IMR-90 (cell line): Measurements from ENCODE around the gene FLACC1. TPM values are rescaled to one million over a fixed set of nuclear protein-coding genes. Genes with fewer than 3 reads are reported as not detected.

Experiments used
- ATAC-seq: fragments of 200-7000 bp; cut with Tn5 transposase; 2 replicates; pipeline ENCODE4 v1.9.1; 2020; ENCODE audit warnings: low read depth, mild to moderate bottlenecking, moderate library complexity
- BruUV-seq: library from RNA; stranded (reverse); fragments of 400-500 nt; replicated peaks from 2 replicates; lab custom pipeline; 2021; lab: Mats Ljungman, UMichigan
- CTCF ChIA-PET: fragments of 300-600 bp; formaldehyde crosslinking; extraction: SDS; loops from one replicate; lab custom pipeline; 2021; ENCODE audit warnings: antibody characterized with exemption; lab: Yijun Ruan, JAX
- POLR2A ChIA-PET: fragments of 300-600 bp; sonication (Branson Sonifier 250); formaldehyde crosslinking; loops from one replicate; lab custom pipeline; 2022; ENCODE audit warnings: antibody characterized with exemption; ENCODE audit not compliant: unreplicated experiment; lab: Charles Lee
- DNase-seq: peaks from one replicate; pipeline ENCODE4 v3.0.0; 2013
- H2AFZ ChIP-seq: replicated peaks from 2 replicates; pipeline ENCODE3; 2013; ENCODE audit warnings: low read length, mild to moderate bottlenecking; ENCODE audit not compliant: poor library complexity
- H2AK5ac ChIP-seq: 2 replicates; pipeline ENCODE4 v1.6.1; 2013; ENCODE audit warnings: low read depth, low read length, inconsistent platforms
- H2AK9ac ChIP-seq: replicated peaks from 2 replicates; pipeline ENCODE3; 2013; ENCODE audit warnings: mild to moderate bottlenecking, low read depth, low read length, moderate library complexity; ENCODE audit not compliant: poor library complexity
- H2BK120ac ChIP-seq: 2 replicates; pipeline ENCODE4 v1.6.1; 2013; ENCODE audit warnings: low read depth, low read length, inconsistent platforms
- H2BK15ac ChIP-seq: 3 replicates; pipeline ENCODE4 v1.6.1; 2013; ENCODE audit warnings: low read depth, low read length, inconsistent platforms
- H2BK20ac ChIP-seq: 2 replicates; pipeline ENCODE4 v1.6.1; 2013; ENCODE audit warnings: low read depth, mild to moderate bottlenecking, inconsistent platforms, low read length, moderate library complexity
- H2BK5ac ChIP-seq: 2 replicates; pipeline ENCODE4 v1.6.1; 2013; ENCODE audit warnings: mild to moderate bottlenecking, low read depth, low read length, inconsistent platforms; ENCODE audit not compliant: poor library complexity, severe bottlenecking
- H3K14ac ChIP-seq: replicated peaks from 2 replicates; pipeline ENCODE4 v1.6.1; 2013; ENCODE audit warnings: low read depth, low read length, inconsistent platforms
- H3K18ac ChIP-seq: 2 replicates; pipeline ENCODE4 v1.6.1; 2013; ENCODE audit warnings: low read depth, low read length, control low read depth
- H3K23ac ChIP-seq: 2 replicates; pipeline ENCODE4 v1.6.1; 2013; ENCODE audit warnings: low read depth, low read length, inconsistent platforms
- H3K27ac ChIP-seq: 2 replicates; pipeline ENCODE4 v1.5.1; 2013; ENCODE audit warnings: mild to moderate bottlenecking, control low read depth, low read length; ENCODE audit not compliant: insufficient read depth
- H3K27me3 ChIP-seq: 2 replicates; pipeline ENCODE4 v1.6.1; 2013; ENCODE audit warnings: low read length; ENCODE audit not compliant: control insufficient read depth, insufficient read depth
- H3K36me3 ChIP-seq: 2 replicates; pipeline ENCODE4 v1.6.1; 2013; ENCODE audit warnings: low read length, mixed read lengths; ENCODE audit not compliant: control insufficient read depth, insufficient read depth
- H3K4ac ChIP-seq: 2 replicates; pipeline ENCODE4 v1.6.1; 2013; ENCODE audit warnings: low read depth, low read length, inconsistent platforms
- H3K4me1 ChIP-seq: 2 replicates; pipeline ENCODE4 v1.6.1; 2013; ENCODE audit warnings: low read length, mixed read lengths; ENCODE audit not compliant: control insufficient read depth, insufficient read depth
- H3K4me2 ChIP-seq: 2 replicates; pipeline ENCODE4 v1.6.1; 2013; ENCODE audit warnings: low read depth, mild to moderate bottlenecking, control low read depth, low read length, moderate library complexity
- H3K4me3 ChIP-seq: 2 replicates; pipeline ENCODE4 v1.5.1; 2013; ENCODE audit warnings: low read depth, mild to moderate bottlenecking, control low read depth, low read length, moderate library complexity; ENCODE audit not compliant: insufficient read depth
- H3K56ac ChIP-seq: 2 replicates; pipeline ENCODE4 v1.6.1; 2013; ENCODE audit warnings: low read length, inconsistent platforms; ENCODE audit not compliant: insufficient read depth; ENCODE audit errors: extremely low read depth
- H3K79me1 ChIP-seq, 2 experiments: 2 replicates each; pipeline ENCODE4 v1.6.1; 2013; ENCODE audit warnings: low read length in 2 of 2, inconsistent platforms in 1 of 2, low read depth in 1 of 2
- H3K9ac ChIP-seq: 2 replicates; pipeline ENCODE4 v1.6.1; 2013; ENCODE audit warnings: low read depth, low read length, control low read depth
- H3K9me1 ChIP-seq: 2 replicates; pipeline ENCODE4 v1.6.1; 2013; ENCODE audit warnings: low read length, inconsistent platforms; ENCODE audit not compliant: insufficient read depth
- H3K9me3 ChIP-seq: 2 replicates; pipeline ENCODE4 v1.6.1; 2013; ENCODE audit warnings: low read length; ENCODE audit not compliant: control insufficient read depth, insufficient read depth
- H4K20me1 ChIP-seq: 2 replicates; pipeline ENCODE4 v1.6.1; 2013; ENCODE audit warnings: low read length, inconsistent platforms; ENCODE audit not compliant: insufficient read depth
- H4K5ac ChIP-seq: 2 replicates; pipeline ENCODE4 v1.6.1; 2013; ENCODE audit warnings: mild to moderate bottlenecking, low read depth, low read length, control low read depth
- H4K8ac ChIP-seq, 2 experiments: 2 replicates each; pipeline ENCODE4 v1.6.1; 2013; ENCODE audit warnings: low read depth in 2 of 2, low read length in 2 of 2, control low read depth in 1 of 2, inconsistent platforms in 1 of 2
- H4K91ac ChIP-seq: 2 replicates; pipeline ENCODE4 v1.6.1; 2013; ENCODE audit warnings: low read depth, low read length, inconsistent platforms; ENCODE audit not compliant: insufficient read depth
- RCOR1 ChIP-seq: IDR thresholded peaks from 2 replicates; pipeline ENCODE4 v1.6.1; 2012; ENCODE audit warnings: mild to moderate bottlenecking, low read length, improper control_type of control experiment; ENCODE audit not compliant: insufficient replicate concordance
- SMC3 ChIP-seq: fragments of 150-350 bp; IDR thresholded peaks from 2 replicates; pipeline ENCODE4 v1.6.1; 2016; ENCODE audit warnings: low read depth, mild to moderate bottlenecking, antibody characterized with exemption, low read length, moderate library complexity
- WGBS, 2 experiments: methylation state at CpG; one replicate each; pipeline versions ENCODE4 v1.1.5 to v1.1.7; 2013; ENCODE audit warnings: missing lambda C conversion rate in 2 of 2; ENCODE audit not compliant: insufficient read length in 1 of 2; ENCODE audit errors: extremely low coverage in 2 of 2; 5-methylcytosine and 5-hydroxymethylcytosine counted together
- dilution Hi-C: fragments of 300-500 bp; cut with HindIII; formaldehyde crosslinking; loops from one replicate; pipeline ENCODE4 v1.14.3; 2018; ENCODE audit warnings: low sequenced_read_pairs; ENCODE audit not compliant: unreplicated experiment
- in situ Hi-C: fragments of 300-500 bp; cut with MboI; formaldehyde crosslinking; loops from 3 replicates; pipeline ENCODE4 v1.14.3; 2019; ENCODE audit warnings: low sequenced_read_pairs, inconsistent platforms, mixed read lengths
- intact Hi-C: fragments of 100-400 bp; cut with micrococcal nuclease; formaldehyde crosslinking; loops from 2 replicates; pipeline ENCODE4 v1.10.0; 2022
- polyA plus RNA-seq, 3 experiments: library from polyadenylated mRNA; depleted of rRNA; stranded (reverse); fragments of >200 nt; gene quantifications; 2 replicates each; pipeline ENCODE4 v1.2.3, GENCODE V29; 2012; ENCODE audit warnings: low replicate concordance in 1 of 3
- total RNA-seq: library from RNA; depleted of rRNA; stranded (reverse); fragments of >200 nt; gene quantifications from 2 replicates; pipeline ENCODE4 v1.2.3, GENCODE V29; 2012

Gene FLACC1
- total and polyA plus RNA-seq, 2 of the 4 experiments (the other 2 are of a cell fraction) = 0.32 to 0.54 TPM

GRCh38 chr2:201313362-201313761 lies 43.8 kb downstream of the FLACC1 start:
- BruUV-seq = no TSS peak
- ChIA-PET CTCF (no interaction called here), POLR2A (interaction anchor here (0.6 kb wide), 1 partner anchor 1175 kb away, joined by 3 read pairs; no protein-coding TSS in a partner anchor)
- Histone ChIP-seq H3K36me3 (no peaks in the 10 kb centered on the region), H3K18ac (no peak overlapping the region), H3K4me3 (no peak overlapping the region), H2BK120ac (no peak overlapping the region), H2BK15ac (no peak overlapping the region), H3K9me3 (no peaks in the 10 kb centered on the region), H4K20me1 (no peaks in the 10 kb centered on the region), H4K91ac (no peak overlapping the region), H2AK9ac (no peak overlapping the region), H3K4me1 (no peaks in the 10 kb centered on the region), H3K4me2 (no peak overlapping the region), H4K5ac (no peak overlapping the region), H3K14ac (no peak overlapping the region), H4K8ac (no peak overlapping the region), H3K27me3 (no peaks in the 10 kb centered on the region), H2BK20ac (no peak overlapping the region), H3K4ac (no peak overlapping the region), H2BK5ac (no peak overlapping the region), H3K9me1 (no peaks in the 10 kb centered on the region), H3K56ac (no peak overlapping the region), H3K79me1 (no peaks in the 10 kb centered on the region), H2AK5ac (no peak overlapping the region), H2AFZ (no peak overlapping the region), H3K9ac (no peak overlapping the region), H3K27ac (no peak overlapping the region), H3K23ac (no peak overlapping the region)
- dilution Hi-C loops (no loop called here), in situ Hi-C loops (no loop called here), intact Hi-C loops (no loop called here)
- ATAC-seq = no peak
- TF ChIP-seq SMC3 = no peak
- TF ChIP-seq RCOR1 = no peak
- WGBS, 2 experiments = no CpG with 5 or more reads among the region's 5 CpGs
- DNase-seq = no peak
